Lower leg skin (tissue), 3 donors: ENCODE data around the gene HOXB13.

ENCODE experiments used
- POLR2A ChIP-seq, 2 donors: fragments of 450-650 bp; IDR thresholded peaks; one replicate each; pipeline ENCODE4 v1.6.1; 2016 to 2017; ENCODE audit warnings: antibody characterized with exemption in 2 of 2, mild to moderate bottlenecking in 1 of 2, moderate library complexity in 1 of 2
- TF ChIP-seq, protein P1 (sequence below), 3 donors: fragments of 450-650 bp; IDR thresholded peaks; one replicate each; pipeline ENCODE4 v1.5.1; 2016; ENCODE audit warnings: antibody characterized with exemption in 3 of 3, mild to moderate bottlenecking in 3 of 3, moderate library complexity in 2 of 3

DNA sequence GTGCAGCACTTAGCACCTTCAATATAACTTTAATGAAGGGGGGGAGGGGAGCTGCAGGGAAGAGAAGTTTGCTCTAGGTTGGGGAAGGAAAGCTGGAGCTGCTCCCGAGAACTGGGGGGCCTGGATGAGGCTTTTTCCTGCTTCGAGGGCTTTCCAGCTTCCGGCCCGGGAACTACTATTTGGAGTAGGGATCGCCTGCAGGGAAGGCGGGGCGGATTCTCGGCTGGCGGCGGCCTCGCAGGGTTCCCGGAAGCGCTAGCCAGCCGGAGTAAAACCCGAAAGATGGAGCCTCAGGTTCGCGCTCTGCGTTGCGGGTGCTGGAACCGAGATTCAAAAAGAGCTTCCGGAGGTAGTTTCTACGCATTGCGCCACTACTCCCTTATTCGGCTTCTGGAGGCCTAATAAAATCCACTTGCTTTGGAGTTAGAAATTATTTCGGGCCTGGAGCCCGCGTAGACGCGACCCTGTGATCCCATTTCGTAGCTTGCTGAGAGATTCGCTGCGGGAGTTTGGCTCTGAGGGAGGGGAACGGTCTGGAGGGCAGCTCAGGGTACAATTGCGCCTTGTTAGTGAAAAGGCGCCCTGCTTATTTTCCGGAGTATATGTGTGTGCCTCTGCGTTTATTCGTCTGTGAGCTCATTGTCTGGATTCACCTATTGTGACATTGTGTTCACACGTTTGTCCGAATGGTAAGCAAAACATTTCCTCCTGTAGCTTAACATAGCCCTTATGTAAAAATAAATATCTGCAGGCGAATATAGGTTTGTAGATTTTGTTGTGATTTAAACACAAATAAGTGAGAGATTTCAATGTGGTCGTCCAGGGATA, 4.9 kb downstream of the HOXB13 start:
- TF ChIP-seq, protein P1, sequence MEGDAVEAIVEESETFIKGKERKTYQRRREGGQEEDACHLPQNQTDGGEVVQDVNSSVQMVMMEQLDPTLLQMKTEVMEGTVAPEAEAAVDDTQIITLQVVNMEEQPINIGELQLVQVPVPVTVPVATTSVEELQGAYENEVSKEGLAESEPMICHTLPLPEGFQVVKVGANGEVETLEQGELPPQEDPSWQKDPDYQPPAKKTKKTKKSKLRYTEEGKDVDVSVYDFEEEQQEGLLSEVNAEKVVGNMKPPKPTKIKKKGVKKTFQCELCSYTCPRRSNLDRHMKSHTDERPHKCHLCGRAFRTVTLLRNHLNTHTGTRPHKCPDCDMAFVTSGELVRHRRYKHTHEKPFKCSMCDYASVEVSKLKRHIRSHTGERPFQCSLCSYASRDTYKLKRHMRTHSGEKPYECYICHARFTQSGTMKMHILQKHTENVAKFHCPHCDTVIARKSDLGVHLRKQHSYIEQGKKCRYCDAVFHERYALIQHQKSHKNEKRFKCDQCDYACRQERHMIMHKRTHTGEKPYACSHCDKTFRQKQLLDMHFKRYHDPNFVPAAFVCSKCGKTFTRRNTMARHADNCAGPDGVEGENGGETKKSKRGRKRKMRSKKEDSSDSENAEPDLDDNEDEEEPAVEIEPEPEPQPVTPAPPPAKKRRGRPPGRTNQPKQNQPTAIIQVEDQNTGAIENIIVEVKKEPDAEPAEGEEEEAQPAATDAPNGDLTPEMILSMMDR (IDR thresholded peaks at IDR 0.05): no peak
- no peak for TF ChIP-seq POLR2A (IDR thresholded peaks at IDR 0.05)
